Fibroblast of lung (primary cell): ENCODE data around the gene OR8B4.

Experiments used
- EZH2 ChIP-seq: IDR thresholded peaks from 2 replicates; pipeline ENCODE4 v1.5.1; 2012; ENCODE audit warnings: low read length, control low read depth, mild to moderate bottlenecking; ENCODE audit errors: missing control alignments
- TF ChIP-seq, protein P1 (sequence below), 2 donors: IDR thresholded peaks in 1 of 2; conservative IDR thresholded peaks in 1 of 2; 1 replicate in 1 of 2; 2 replicates in 1 of 2; pipeline ENCODE4 v1.5.1; 2011 to 2012; ENCODE audit warnings: low read length in 2 of 2, control low read depth in 1 of 2, inconsistent platforms in 1 of 2, low read depth in 1 of 2, mild to moderate bottlenecking in 1 of 2

DNA sequence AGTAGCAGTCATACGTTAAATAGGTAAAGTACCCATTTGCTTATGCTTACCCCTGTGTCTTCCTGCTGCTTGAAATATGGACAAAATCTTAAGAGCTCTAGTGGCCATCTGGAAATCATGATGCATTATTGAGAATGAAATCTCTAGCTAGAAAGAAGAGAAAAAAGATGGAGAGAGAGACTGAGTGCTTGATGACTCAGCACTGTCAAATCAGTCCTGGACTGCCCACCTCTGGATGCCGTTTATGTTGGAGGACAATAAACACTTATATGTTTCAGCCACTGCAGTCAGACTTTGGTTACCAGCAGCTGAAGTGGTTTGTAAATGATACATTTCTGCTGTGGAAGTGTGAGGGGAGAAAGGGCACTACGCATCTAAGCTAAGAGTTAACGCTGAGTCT lies 3.6 kb downstream of the OR8B4 start:
- TF ChIP-seq, protein P1, sequence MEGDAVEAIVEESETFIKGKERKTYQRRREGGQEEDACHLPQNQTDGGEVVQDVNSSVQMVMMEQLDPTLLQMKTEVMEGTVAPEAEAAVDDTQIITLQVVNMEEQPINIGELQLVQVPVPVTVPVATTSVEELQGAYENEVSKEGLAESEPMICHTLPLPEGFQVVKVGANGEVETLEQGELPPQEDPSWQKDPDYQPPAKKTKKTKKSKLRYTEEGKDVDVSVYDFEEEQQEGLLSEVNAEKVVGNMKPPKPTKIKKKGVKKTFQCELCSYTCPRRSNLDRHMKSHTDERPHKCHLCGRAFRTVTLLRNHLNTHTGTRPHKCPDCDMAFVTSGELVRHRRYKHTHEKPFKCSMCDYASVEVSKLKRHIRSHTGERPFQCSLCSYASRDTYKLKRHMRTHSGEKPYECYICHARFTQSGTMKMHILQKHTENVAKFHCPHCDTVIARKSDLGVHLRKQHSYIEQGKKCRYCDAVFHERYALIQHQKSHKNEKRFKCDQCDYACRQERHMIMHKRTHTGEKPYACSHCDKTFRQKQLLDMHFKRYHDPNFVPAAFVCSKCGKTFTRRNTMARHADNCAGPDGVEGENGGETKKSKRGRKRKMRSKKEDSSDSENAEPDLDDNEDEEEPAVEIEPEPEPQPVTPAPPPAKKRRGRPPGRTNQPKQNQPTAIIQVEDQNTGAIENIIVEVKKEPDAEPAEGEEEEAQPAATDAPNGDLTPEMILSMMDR (conservative IDR thresholded peaks at IDR 0.05 in 1 of 2, IDR thresholded peaks at IDR 0.05 in 1 of 2; ENCODE audit: low read depth in 1 of 2, low read length in 2 of 2), result no peak
- no peak for TF ChIP-seq EZH2
